Neural progenitor cell (in vitro differentiated cells): ENCODE results near the gene TMX4.

ENCODE experiments used
- EZH2 ChIP-seq: fragments of 200-600 bp; sonication (generic); IDR thresholded peaks from 2 replicates; pipeline ENCODE4 v1.6.1; 2017; ENCODE audit warnings: antibody characterized with exemption, mild to moderate bottlenecking, moderate library complexity
- TF ChIP-seq, protein P1 (sequence below): fragments of 200-600 bp; sonication (generic); IDR thresholded peaks from 2 replicates; pipeline ENCODE4 v1.5.1; 2017; ENCODE audit warnings: antibody characterized with exemption, mild to moderate bottlenecking

DNA sequence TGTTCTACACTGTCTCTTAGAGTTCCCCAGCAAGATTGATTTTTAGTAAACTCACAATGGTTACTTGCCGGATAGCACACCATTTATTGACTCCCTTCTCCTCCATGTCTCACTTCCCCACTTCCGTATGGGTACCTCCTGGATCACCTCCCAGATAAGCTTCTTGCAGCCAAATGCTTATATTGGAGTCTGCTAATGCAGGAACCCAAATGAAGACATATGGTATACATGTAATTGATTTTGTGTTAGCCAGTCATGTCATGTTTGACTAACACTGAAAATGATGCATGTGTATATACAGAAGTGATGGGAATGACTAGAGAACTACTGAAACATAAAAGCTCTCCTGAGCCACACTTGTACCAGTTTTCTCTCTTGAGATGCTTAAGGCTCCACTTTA lies 46.1 kb upstream of the TMX4 start:
- TF ChIP-seq, protein P1, sequence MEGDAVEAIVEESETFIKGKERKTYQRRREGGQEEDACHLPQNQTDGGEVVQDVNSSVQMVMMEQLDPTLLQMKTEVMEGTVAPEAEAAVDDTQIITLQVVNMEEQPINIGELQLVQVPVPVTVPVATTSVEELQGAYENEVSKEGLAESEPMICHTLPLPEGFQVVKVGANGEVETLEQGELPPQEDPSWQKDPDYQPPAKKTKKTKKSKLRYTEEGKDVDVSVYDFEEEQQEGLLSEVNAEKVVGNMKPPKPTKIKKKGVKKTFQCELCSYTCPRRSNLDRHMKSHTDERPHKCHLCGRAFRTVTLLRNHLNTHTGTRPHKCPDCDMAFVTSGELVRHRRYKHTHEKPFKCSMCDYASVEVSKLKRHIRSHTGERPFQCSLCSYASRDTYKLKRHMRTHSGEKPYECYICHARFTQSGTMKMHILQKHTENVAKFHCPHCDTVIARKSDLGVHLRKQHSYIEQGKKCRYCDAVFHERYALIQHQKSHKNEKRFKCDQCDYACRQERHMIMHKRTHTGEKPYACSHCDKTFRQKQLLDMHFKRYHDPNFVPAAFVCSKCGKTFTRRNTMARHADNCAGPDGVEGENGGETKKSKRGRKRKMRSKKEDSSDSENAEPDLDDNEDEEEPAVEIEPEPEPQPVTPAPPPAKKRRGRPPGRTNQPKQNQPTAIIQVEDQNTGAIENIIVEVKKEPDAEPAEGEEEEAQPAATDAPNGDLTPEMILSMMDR = no peak
- no peak for TF ChIP-seq EZH2
